Astrocyte (in vitro differentiated cells and primary cell): Measurements from ENCODE around the gene TLL2. TPM values are rescaled to one million over a fixed set of nuclear protein-coding genes. Genes with fewer than 3 reads are reported as not detected.

ENCODE experiments used
- DNase-seq: peaks from one replicate; pipeline ENCODE4 v3.0.0-alpha.2; 2010; ENCODE audit warnings: low read depth
- FAIRE-seq: peaks from 2 replicates; lab custom pipeline; 2011; peaks lifted over from hg19 to GRCh38; lab: Jason Lieb, UNC
- H2AFZ ChIP-seq: 2 replicates; pipeline ENCODE4 v1.6.0; 2012; ENCODE audit warnings: low read depth, low read length, inconsistent platforms
- H3K27ac ChIP-seq: 2 replicates; pipeline ENCODE4 v1.5.1; 2011; ENCODE audit warnings: low read depth, low read length, inconsistent platforms
- H3K27me3 ChIP-seq: 2 replicates; pipeline ENCODE4 v1.6.0; 2011; ENCODE audit warnings: low read length, inconsistent platforms; ENCODE audit not compliant: insufficient read depth
- H3K36me3 ChIP-seq: 2 replicates; pipeline ENCODE4 v1.5.1; 2011; ENCODE audit warnings: low read length, inconsistent platforms; ENCODE audit not compliant: insufficient read depth
- H3K4me1 ChIP-seq: 2 replicates; pipeline ENCODE4 v1.5.1; 2011; ENCODE audit warnings: low read length, inconsistent platforms; ENCODE audit not compliant: insufficient read depth
- H3K4me2 ChIP-seq: 2 replicates; pipeline ENCODE4 v1.6.0; 2012; ENCODE audit warnings: low read length, inconsistent platforms
- H3K4me3 ChIP-seq: 2 replicates; pipeline ENCODE4 v1.5.1; 2011; ENCODE audit warnings: low read depth, mild to moderate bottlenecking, low read length, inconsistent platforms; ENCODE audit not compliant: insufficient read depth
- H3K79me2 ChIP-seq: 2 replicates; pipeline ENCODE4 v1.6.0; 2012; ENCODE audit warnings: mild to moderate bottlenecking, low read length, inconsistent platforms; ENCODE audit not compliant: insufficient read depth
- H3K9ac ChIP-seq: 2 replicates; pipeline ENCODE4 v1.6.0; 2012; ENCODE audit warnings: mild to moderate bottlenecking, low read length, inconsistent platforms
- H3K9me3 ChIP-seq: 2 replicates; pipeline ENCODE4 v1.5.1; 2012; ENCODE audit warnings: low read depth, mild to moderate bottlenecking, low read length, inconsistent platforms; ENCODE audit not compliant: insufficient read depth
- H4K20me1 ChIP-seq: 2 replicates; pipeline ENCODE4 v1.6.0; 2012; ENCODE audit warnings: low read length, inconsistent platforms; ENCODE audit not compliant: insufficient read depth
- H3K27ac Mint-ChIP-seq: one replicate; pipeline ENCODE4 v1.8.0; 2021; ENCODE audit warnings: mild to moderate bottlenecking, mixed read lengths; ENCODE audit not compliant: unreplicated experiment
- H3K27me3 Mint-ChIP-seq: one replicate; pipeline ENCODE4 v1.8.0; 2021; ENCODE audit warnings: low read depth, mixed read lengths; ENCODE audit not compliant: unreplicated experiment
- H3K36me3 Mint-ChIP-seq: one replicate; pipeline ENCODE4 v1.8.0; 2021; ENCODE audit warnings: low read depth, mixed read lengths; ENCODE audit not compliant: unreplicated experiment
- H3K4me1 Mint-ChIP-seq: one replicate; pipeline ENCODE4 v1.8.0; 2021; ENCODE audit warnings: low read depth, mixed read lengths; ENCODE audit not compliant: unreplicated experiment
- H3K4me3 Mint-ChIP-seq: one replicate; pipeline ENCODE4 v1.8.0; 2021; ENCODE audit warnings: mild to moderate bottlenecking, moderate library complexity, mixed read lengths; ENCODE audit not compliant: unreplicated experiment
- H3K9me3 Mint-ChIP-seq: one replicate; pipeline ENCODE4 v1.8.0; 2021; ENCODE audit warnings: mild to moderate bottlenecking, mixed read lengths; ENCODE audit not compliant: unreplicated experiment
- EZH2 ChIP-seq: IDR thresholded peaks from 2 replicates; pipeline ENCODE4 v1.6.1; 2012; ENCODE audit warnings: mild to moderate bottlenecking, low read length, inconsistent platforms; ENCODE audit not compliant: insufficient read depth
- total RNA-seq: library from RNA; stranded (reverse); gene quantifications from 2 replicates; pipeline ENCODE4 v1.2.1, GENCODE V29; 2021
- TF ChIP-seq, protein P1 (sequence below): IDR thresholded peaks from 2 replicates; pipeline ENCODE4 v1.5.1; 2011; ENCODE audit warnings: low read depth, mild to moderate bottlenecking, inconsistent platforms, low read length, moderate library complexity; ENCODE audit not compliant: insufficient read depth

The TLL2 gene
- total RNA-seq, 1 donor from 2014 or later = 7.6 TPM

DNA sequence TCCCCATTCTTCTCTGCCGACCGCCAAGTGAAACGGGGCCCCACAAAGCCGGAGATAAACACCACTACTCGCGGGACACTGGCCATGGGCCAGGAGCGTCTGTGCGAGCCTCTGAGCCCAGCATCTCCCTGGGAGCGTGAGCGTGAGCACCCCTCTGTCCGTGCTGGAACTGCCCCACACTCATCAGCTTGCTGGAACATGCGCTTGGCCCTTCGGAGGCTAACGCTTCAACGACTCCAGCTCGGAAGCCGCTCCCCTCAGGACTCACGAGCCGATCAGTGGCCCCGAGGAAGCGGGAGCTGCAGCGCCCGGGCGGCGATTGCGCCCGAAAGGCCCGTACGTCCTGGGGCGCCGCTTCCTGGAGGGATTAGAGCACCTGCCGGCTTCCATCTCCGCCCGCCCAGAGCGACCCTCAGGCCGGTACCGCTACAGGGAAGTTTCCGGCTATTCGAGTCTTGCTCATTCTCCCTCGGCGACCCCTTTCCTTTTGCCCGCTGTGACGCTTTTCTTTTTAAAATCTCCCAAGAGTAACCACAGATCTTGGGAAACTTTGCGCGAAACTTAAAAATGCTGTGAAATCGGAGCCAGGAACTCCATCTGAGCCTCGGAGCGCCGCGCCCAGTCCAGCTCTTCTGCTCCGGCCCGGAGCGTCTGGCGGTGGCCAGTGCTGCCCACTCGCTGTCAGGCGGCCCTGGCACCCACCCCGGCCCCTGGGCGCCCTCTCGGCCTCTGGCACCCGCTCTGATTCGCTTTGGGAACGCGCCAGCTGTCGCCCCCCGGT lies 1.0 kb downstream of the TLL2 start:
- Mint-ChIP-seq H3K4me3 (peak overlapping the region; percentile 89), H3K4me1 (peaks cover 30% of the 10 kb centered on the region), H3K36me3 (no peaks in the 10 kb centered on the region), H3K27me3 (peaks cover 1% of the 10 kb centered on the region), H3K27ac (no peak overlapping the region), H3K9me3 (no peaks in the 10 kb centered on the region)
- Histone ChIP-seq H3K27ac (no peak overlapping the region), H3K9ac (peak overlapping the region; percentile 43), H4K20me1 (peaks cover 20% of the 10 kb centered on the region), H2AFZ (peak overlapping the region; percentile 49), H3K4me2 (peak overlapping the region; percentile 90), H3K36me3 (no peaks in the 10 kb centered on the region), H3K4me3 (peak overlapping the region; percentile 54), H3K4me1 (peaks cover 29% of the 10 kb centered on the region), H3K27me3 (peaks cover 6% of the 10 kb centered on the region), H3K9me3 (no peaks in the 10 kb centered on the region), H3K79me2 (no peaks in the 10 kb centered on the region)
- TF ChIP-seq, protein P1, sequence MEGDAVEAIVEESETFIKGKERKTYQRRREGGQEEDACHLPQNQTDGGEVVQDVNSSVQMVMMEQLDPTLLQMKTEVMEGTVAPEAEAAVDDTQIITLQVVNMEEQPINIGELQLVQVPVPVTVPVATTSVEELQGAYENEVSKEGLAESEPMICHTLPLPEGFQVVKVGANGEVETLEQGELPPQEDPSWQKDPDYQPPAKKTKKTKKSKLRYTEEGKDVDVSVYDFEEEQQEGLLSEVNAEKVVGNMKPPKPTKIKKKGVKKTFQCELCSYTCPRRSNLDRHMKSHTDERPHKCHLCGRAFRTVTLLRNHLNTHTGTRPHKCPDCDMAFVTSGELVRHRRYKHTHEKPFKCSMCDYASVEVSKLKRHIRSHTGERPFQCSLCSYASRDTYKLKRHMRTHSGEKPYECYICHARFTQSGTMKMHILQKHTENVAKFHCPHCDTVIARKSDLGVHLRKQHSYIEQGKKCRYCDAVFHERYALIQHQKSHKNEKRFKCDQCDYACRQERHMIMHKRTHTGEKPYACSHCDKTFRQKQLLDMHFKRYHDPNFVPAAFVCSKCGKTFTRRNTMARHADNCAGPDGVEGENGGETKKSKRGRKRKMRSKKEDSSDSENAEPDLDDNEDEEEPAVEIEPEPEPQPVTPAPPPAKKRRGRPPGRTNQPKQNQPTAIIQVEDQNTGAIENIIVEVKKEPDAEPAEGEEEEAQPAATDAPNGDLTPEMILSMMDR = no peak
- no peak for TF ChIP-seq EZH2
- no peak for FAIRE-seq
- no peak for DNase-seq

DNA sequence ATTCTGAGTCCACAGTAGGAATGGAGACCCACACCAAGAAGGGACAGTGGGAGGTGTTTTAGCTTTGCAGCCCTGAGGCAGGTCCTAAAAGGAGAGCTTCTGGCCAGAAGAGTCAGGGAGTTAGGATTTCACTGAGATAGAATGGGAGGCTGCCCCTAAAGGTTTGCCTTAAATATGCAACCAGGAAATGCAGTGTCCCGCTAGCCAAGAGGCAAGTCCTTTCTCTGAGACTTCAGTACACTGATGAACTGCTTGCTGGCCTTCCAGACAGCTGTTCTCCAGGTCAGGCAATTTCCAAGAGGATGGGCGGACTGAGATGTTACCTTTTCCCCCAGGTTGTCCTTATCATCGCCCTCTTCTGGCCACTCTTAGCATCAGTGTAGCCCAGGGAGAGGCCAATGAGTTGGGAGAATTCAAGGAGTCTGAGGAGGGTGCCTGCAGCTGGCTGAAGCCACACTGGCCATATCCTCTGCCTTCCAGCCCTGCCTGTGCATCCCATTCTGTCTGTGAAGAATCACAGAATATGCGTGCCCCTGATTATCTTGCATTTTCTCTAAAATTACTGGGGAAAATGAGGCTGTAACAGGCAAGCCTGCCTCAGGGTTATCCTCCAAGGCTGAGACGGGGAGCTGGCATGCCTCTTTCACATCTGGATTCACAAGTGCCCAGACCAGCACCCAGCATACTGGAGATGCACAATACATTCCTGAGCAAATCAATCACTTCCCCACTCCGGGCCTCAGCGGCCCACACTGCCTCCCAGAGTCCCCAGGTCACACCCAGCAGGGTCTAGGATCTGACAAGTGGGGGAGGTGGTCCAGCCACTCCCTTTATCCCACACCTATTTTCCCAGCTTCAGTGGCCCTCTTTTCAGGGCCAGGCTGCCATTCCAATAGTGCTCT lies 2.4 kb downstream of the TLL2 start:
- DNase-seq (no peak), FAIRE-seq (no peak)
- peaks cover 1% of the 10 kb centered on the region for H3K27me3 Mint-ChIP-seq
- no peaks in the 10 kb centered on the region for H3K36me3 ChIP-seq
- no peak overlapping the region for H3K9ac ChIP-seq
- H3K27me3 ChIP-seq = peaks cover 6% of the 10 kb centered on the region
- H3K4me1 ChIP-seq = peaks cover 29% of the 10 kb centered on the region
- H2AFZ ChIP-seq = no peak overlapping the region
- no peak overlapping the region for H3K4me3 ChIP-seq
- no peaks in the 10 kb centered on the region for H3K79me2 ChIP-seq
- no peaks in the 10 kb centered on the region for H3K9me3 Mint-ChIP-seq
- TF ChIP-seq, protein P1 = peak; percentile 56
- TF ChIP-seq EZH2 = no peak
- peaks cover 30% of the 10 kb centered on the region for H3K4me1 Mint-ChIP-seq
- H4K20me1 ChIP-seq = peaks cover 16% of the 10 kb centered on the region
- H3K27ac Mint-ChIP-seq = peak overlapping the region; percentile 83
- peak overlapping the region; percentile 18 for H3K4me2 ChIP-seq
- H3K4me3 Mint-ChIP-seq = peak overlapping the region; percentile 89
- H3K27ac ChIP-seq = no peak overlapping the region
- H3K36me3 Mint-ChIP-seq = no peaks in the 10 kb centered on the region
- no peaks in the 10 kb centered on the region for H3K9me3 ChIP-seq
